H1 (cell line): Measurements from ENCODE around the gene GUCY2F. TPM values are rescaled to one million over a fixed set of nuclear protein-coding genes. Genes with fewer than 3 reads are reported as not detected.

Source experiments
- CTCF ChIA-PET: fragments of 300-600 bp; sonication (Branson Sonifier 250); formaldehyde crosslinking; loops from one replicate; lab custom pipeline; 2021; ENCODE audit not compliant: partially characterized antibody; lab: Charles Lee
- POLR2A ChIA-PET: fragments of 300-600 bp; sonication (Branson Sonifier 250); formaldehyde crosslinking; loops from one replicate; lab custom pipeline; 2021; ENCODE audit warnings: inconsistent platforms; ENCODE audit not compliant: partially characterized antibody; lab: Charles Lee
- DNase-seq, 2 experiments: peaks; one replicate each; pipeline versions ENCODE4 v3.0.0 to v3.0.0-alpha.2; 2010 to 2022; ENCODE audit warnings: low spot score in 2 of 2, low read depth in 1 of 2, mixed read lengths in 1 of 2
- FAIRE-seq: peaks from 2 replicates; lab custom pipeline; 2011; peaks lifted over from hg19 to GRCh38; lab: Jason Lieb, UNC
- H2AFZ ChIP-seq: 2 replicates; pipeline ENCODE4 v1.8.1; 2012; ENCODE audit warnings: low read length, inconsistent platforms
- H2AK5ac ChIP-seq: 2 replicates; pipeline ENCODE4 v1.6.1; 2013; ENCODE audit warnings: low read depth, low read length
- H2BK120ac ChIP-seq: replicated peaks from 2 replicates; pipeline ENCODE3; 2013; ENCODE audit warnings: low read depth, low read length, inconsistent platforms
- H2BK12ac ChIP-seq: 2 replicates; pipeline ENCODE4 v1.6.1; 2013; ENCODE audit warnings: low read depth, low read length
- H2BK15ac ChIP-seq: 2 replicates; pipeline ENCODE4 v1.6.1; 2013; ENCODE audit warnings: low read length
- H2BK20ac ChIP-seq: 2 replicates; pipeline ENCODE4 v1.6.1; 2013; ENCODE audit warnings: low read length
- H2BK5ac ChIP-seq: 2 replicates; pipeline ENCODE4 v1.6.1; 2013; ENCODE audit warnings: low read depth, low read length
- H3K14ac ChIP-seq: 2 replicates; pipeline ENCODE4 v1.6.1; 2013; ENCODE audit warnings: inconsistent platforms; ENCODE audit not compliant: insufficient read length
- H3K18ac ChIP-seq: 2 replicates; pipeline ENCODE4 v1.6.1; 2013; ENCODE audit warnings: low read length; ENCODE audit errors: extremely low read depth
- H3K23ac ChIP-seq: 2 replicates; pipeline ENCODE4 v1.6.1; 2013; ENCODE audit warnings: inconsistent platforms; ENCODE audit not compliant: insufficient read length
- H3K23me2 ChIP-seq: 2 replicates; pipeline ENCODE4 v1.6.1; 2013; ENCODE audit warnings: low read depth, low read length
- H3K27ac ChIP-seq: 2 replicates; pipeline ENCODE4 v1.6.1; 2011; ENCODE audit warnings: low read depth, low read length, inconsistent platforms
- H3K27me3 ChIP-seq, 4 experiments: replicated peaks in 1 of 4; 1 replicate in 1 of 4; 2 replicates in 3 of 4; pipeline versions ENCODE4 v1.6.1 to v1.8.1; 2011 to 2013; ENCODE audit warnings: low read length in 3 of 4, mild to moderate bottlenecking in 3 of 4, inconsistent platforms in 2 of 4, mixed read lengths in 2 of 4, moderate library complexity in 1 of 4; ENCODE audit not compliant: control insufficient read depth in 3 of 4, insufficient read depth in 3 of 4; ENCODE audit errors: extremely low read depth in 1 of 4
- H3K36me3 ChIP-seq, 4 experiments: 2 replicates each; pipeline versions ENCODE4 v1.6.1 to v1.8.1; 2011 to 2013; ENCODE audit warnings: mild to moderate bottlenecking in 4 of 4, low read length in 3 of 4, moderate library complexity in 2 of 4, control low read depth in 1 of 4, inconsistent platforms in 1 of 4; ENCODE audit not compliant: insufficient read depth in 4 of 4, control insufficient read depth in 2 of 4
- H3K4ac ChIP-seq: replicated peaks from 2 replicates; pipeline ENCODE3; 2013; ENCODE audit warnings: low read length, low read depth, mixed read lengths, inconsistent platforms; ENCODE audit not compliant: insufficient read length
- H3K4me1 ChIP-seq, 4 experiments: replicated peaks in 1 of 4; 1 replicate in 1 of 4; 2 replicates in 3 of 4; pipeline versions ENCODE4 v1.6.1 to v1.8.1; 2011 to 2013; ENCODE audit warnings: low read length in 3 of 4, inconsistent platforms in 2 of 4, mixed read lengths in 1 of 4; ENCODE audit not compliant: insufficient read depth in 4 of 4, control insufficient read depth in 3 of 4
- H3K4me2 ChIP-seq, 2 experiments: 2 replicates each; pipeline versions ENCODE4 v1.6.1 to v1.8.1; 2011 to 2013; ENCODE audit warnings: low read depth in 2 of 2, low read length in 2 of 2, control low read depth in 1 of 2, inconsistent platforms in 1 of 2, mild to moderate bottlenecking in 1 of 2; ENCODE audit not compliant: insufficient read depth in 1 of 2
- H3K4me3 ChIP-seq, 4 experiments: fragments of 200-600, 300-600 bp in 1 of 4; sonication (generic), shearing (Covaris generic), sonication (Bioruptor Twin) in 1 of 4; 2 replicates each; pipeline versions ENCODE4 v1.5.1 to v1.8.1; 2011 to 2016; ENCODE audit warnings: low read length in 4 of 4, low read depth in 3 of 4, control low read depth in 2 of 4, inconsistent platforms in 2 of 4, mild to moderate bottlenecking in 2 of 4, mixed read lengths in 1 of 4, moderate library complexity in 1 of 4; ENCODE audit not compliant: insufficient read depth in 2 of 4; ENCODE audit errors: extremely low read depth in 1 of 4
- H3K56ac ChIP-seq: replicated peaks from 2 replicates; pipeline ENCODE3; 2013; ENCODE audit warnings: low read depth, mild to moderate bottlenecking, mixed read lengths, low read length, inconsistent platforms; ENCODE audit not compliant: insufficient read length
- H3K79me1 ChIP-seq: 2 replicates; pipeline ENCODE4 v1.6.1; 2013; ENCODE audit warnings: low read depth, low read length, control low read depth
- H3K79me2 ChIP-seq, 2 experiments: 2 replicates each; pipeline versions ENCODE4 v1.6.1 to v1.8.1; 2012 to 2013; ENCODE audit warnings: low read length in 2 of 2, mild to moderate bottlenecking in 2 of 2, inconsistent platforms in 1 of 2; ENCODE audit not compliant: insufficient read depth in 2 of 2, control insufficient read depth in 1 of 2
- H3K9ac ChIP-seq, 4 experiments: replicated peaks in 1 of 4; 1 replicate in 1 of 4; 2 replicates in 3 of 4; pipeline versions ENCODE4 v1.6.1 to v1.8.1; 2011 to 2013; ENCODE audit warnings: low read depth in 3 of 4, low read length in 3 of 4, control low read depth in 2 of 4, mild to moderate bottlenecking in 2 of 4, moderate library complexity in 2 of 4, inconsistent platforms in 1 of 4; ENCODE audit errors: extremely low read depth in 1 of 4
- H3K9me3 ChIP-seq, 2 experiments: 2 replicates each; pipeline versions ENCODE4 v1.6.1 to v1.8.1; 2012 to 2013; ENCODE audit warnings: mild to moderate bottlenecking in 2 of 2, moderate library complexity in 2 of 2, control low read depth in 1 of 2, inconsistent platforms in 1 of 2, low read depth in 1 of 2, low read length in 1 of 2, mixed read lengths in 1 of 2; ENCODE audit not compliant: insufficient read depth in 2 of 2
- H4K20me1 ChIP-seq, 2 experiments: replicated peaks in 1 of 2; 2 replicates each; pipeline versions ENCODE3 to v1.8.1; 2011 to 2013; ENCODE audit warnings: inconsistent platforms in 2 of 2, low read length in 2 of 2, mild to moderate bottlenecking in 1 of 2; ENCODE audit not compliant: insufficient read depth in 2 of 2, control insufficient read depth in 1 of 2
- H4K5ac ChIP-seq: 2 replicates; pipeline ENCODE4 v1.6.1; 2013; ENCODE audit warnings: low read length, low read depth, mixed read lengths, inconsistent platforms; ENCODE audit not compliant: insufficient read length
- H4K8ac ChIP-seq: 2 replicates; pipeline ENCODE4 v1.8.0; 2013; ENCODE audit warnings: mild to moderate bottlenecking, moderate library complexity, low read length, inconsistent platforms; ENCODE audit not compliant: insufficient read depth; ENCODE audit errors: extremely low read depth
- H4K91ac ChIP-seq: replicated peaks from 2 replicates; pipeline ENCODE3; 2013; ENCODE audit warnings: low read length, mixed read lengths, inconsistent platforms; ENCODE audit not compliant: insufficient read length
- ASH2L ChIP-seq: fragments of 200-600, 300-600 bp; sonication (generic); IDR thresholded peaks from one replicate; pipeline ENCODE4 v1.7.1; 2017; ENCODE audit warnings: low read length
- MAFK ChIP-seq: IDR thresholded peaks from 2 replicates; pipeline ENCODE4 v1.6.1; 2012; ENCODE audit warnings: low read depth, mild to moderate bottlenecking, improper control_type of control experiment, low read length
- WGBS, 2 experiments: shearing (Covaris generic) in 1 of 2; methylation state at CpG; one replicate each; pipeline versions ENCODE4 v1.1.6 to v1.1.7; 2013 to 2015; ENCODE audit warnings: low lambda C conversion rate in 2 of 2, mixed read lengths in 2 of 2, inconsistent platforms in 1 of 2, low coverage in 1 of 2, missing lambda C conversion rate in 1 of 2; ENCODE audit not compliant: insufficient replicate concordance in 2 of 2, insufficient coverage in 1 of 2, insufficient read length in 1 of 2; ENCODE audit errors: extremely low coverage in 1 of 2, missing lambda C conversion rate in 1 of 2; 5-methylcytosine and 5-hydroxymethylcytosine counted together
- polyA plus RNA-seq, 7 experiments: library from polyadenylated mRNA; depleted of rRNA in 3 of 7; stranded (reverse) in 5 of 7; unstranded in 2 of 7; fragments of >200 nt in 5 of 7; fragments of 200-250 nt in 2 of 7; gene quantifications; 1 replicate in 5 of 7; 2 replicates in 1 of 7; 4 replicates in 1 of 7; pipeline versions ENCODE4 v1.2.1 to v1.2.3, GENCODE V29; 2011 to 2013; ENCODE audit warnings: missing spikeins in 2 of 7, mixed read lengths in 2 of 7
- total RNA-seq: library from RNA; stranded (reverse); fragmentation: NEBNext Ultra II Directional; extraction: Animal tissue kit (Norgen Biotek cat#: 25700); gene quantifications from 2 replicates; pipeline ENCODE4 v1.2.1, GENCODE V29; 2021

The GUCY2F gene
- total and polyA plus RNA-seq, 2 of the 8 experiments (the other 6 are each of a cell fraction or from before 2014, with no cell fraction given): 0.02 TPM; not detected in 1

DNA sequence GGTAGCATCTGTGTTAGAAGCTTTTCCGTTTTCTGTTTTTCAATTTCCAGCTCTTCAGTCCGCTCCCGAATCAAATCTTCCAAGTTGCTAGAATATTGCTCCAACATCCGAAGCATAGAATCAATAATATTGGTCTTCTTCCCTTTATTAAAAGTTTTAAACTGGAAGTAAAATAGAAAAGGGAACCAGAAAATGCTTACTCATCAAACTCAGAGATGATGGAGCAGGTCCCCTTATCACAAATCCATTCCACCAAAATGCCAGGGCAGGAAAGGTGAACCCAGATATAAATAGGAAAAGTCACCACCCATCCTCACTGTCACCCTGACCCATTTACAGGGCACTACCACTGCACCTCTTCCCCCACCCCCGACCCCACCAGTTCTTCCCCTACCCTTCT lies 89.0 kb downstream of the GUCY2F start:
- H3K4me3 ChIP-seq: no peak overlapping the region
- 87% methylated on average over 5 of the region's 5 CpGs; no CpG with 5 or more reads in 1 of the 2 experiments for WGBS, 2 experiments
- H3K79me2 ChIP-seq: no peaks in the 10 kb centered on the region
- H3K27me3 ChIP-seq: no peaks in the 10 kb centered on the region
- H2AK5ac ChIP-seq: no peak overlapping the region
- no peak overlapping the region for H3K27ac ChIP-seq
- H3K9ac ChIP-seq: no peak overlapping the region
- ChIA-PET CTCF (interaction anchor here (0.7 to 1.9 kb wide), 3 partner anchors 9 to 694 kb away, joined by 3 to 7 read pairs (median 5); no protein-coding TSS in a partner anchor), POLR2A (no interaction called here)
- H3K23me2 ChIP-seq: no peaks in the 10 kb centered on the region
- no peak overlapping the region for H4K91ac ChIP-seq
- H2BK15ac ChIP-seq: no peak overlapping the region
- H4K20me1 ChIP-seq: no peaks in the 10 kb centered on the region
- no peak for FAIRE-seq
- no peaks in the 10 kb centered on the region for H3K4me1 ChIP-seq
- H3K9me3 ChIP-seq: no peaks in the 10 kb centered on the region
- H2BK120ac ChIP-seq: no peak overlapping the region
- H3K56ac ChIP-seq: no peak overlapping the region
- H2AFZ ChIP-seq: no peak overlapping the region
- DNase-seq: no peak
- H4K5ac ChIP-seq: no peak overlapping the region
- H3K14ac ChIP-seq: no peak overlapping the region
- no peak overlapping the region for H2BK5ac ChIP-seq
- H3K23ac ChIP-seq: no peak overlapping the region
- no peak overlapping the region for H3K18ac ChIP-seq
- no peaks in the 10 kb centered on the region for H3K36me3 ChIP-seq
- H4K8ac ChIP-seq: no peak overlapping the region
- H2BK20ac ChIP-seq: no peak overlapping the region
- H3K4ac ChIP-seq: no peak overlapping the region
- H3K79me1 ChIP-seq: no peaks in the 10 kb centered on the region
- H2BK12ac ChIP-seq: no peak overlapping the region
- H3K4me2 ChIP-seq: no peak overlapping the region
- no peak for TF ChIP-seq ASH2L
- TF ChIP-seq MAFK: 0 out of 2 replicates have a peak, but pooled peaks have one; percentile 4
